Measurements from ENCODE around the gene TMED8.

GRCh38 chr14:77318006-77318553, 58.8 kb downstream of the TMED8 start:
- TF ChIP-seq EP300 (IDR thresholded peaks at IDR 0.05) (no peak), CTCF (IDR thresholded peaks at IDR 0.05) (no peak), POLR2AphosphoS5 (IDR thresholded peaks at IDR 0.05) (no peak)

Measured in suprapubic skin (tissue), 4 donors.